CD4-positive, alpha-beta T cell treated with Interferon alpha-2 for 1 hour (primary cell): ENCODE data around the gene FOXJ1.
"Not testable (repeated sequence)": the region's sequence is repeated elsewhere in the genome, so short reads cannot be mapped to it uniquely, and the experiment has no call there.

ENCODE experiments used
- DNase-seq, 2 donors: peaks; one replicate each; pipeline ENCODE4 v3.0.0-alpha.2; 2020 to 2022

Gene FOXJ1, protein sequence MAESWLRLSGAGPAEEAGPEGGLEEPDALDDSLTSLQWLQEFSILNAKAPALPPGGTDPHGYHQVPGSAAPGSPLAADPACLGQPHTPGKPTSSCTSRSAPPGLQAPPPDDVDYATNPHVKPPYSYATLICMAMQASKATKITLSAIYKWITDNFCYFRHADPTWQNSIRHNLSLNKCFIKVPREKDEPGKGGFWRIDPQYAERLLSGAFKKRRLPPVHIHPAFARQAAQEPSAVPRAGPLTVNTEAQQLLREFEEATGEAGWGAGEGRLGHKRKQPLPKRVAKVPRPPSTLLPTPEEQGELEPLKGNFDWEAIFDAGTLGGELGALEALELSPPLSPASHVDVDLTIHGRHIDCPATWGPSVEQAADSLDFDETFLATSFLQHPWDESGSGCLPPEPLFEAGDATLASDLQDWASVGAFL

DNA sequence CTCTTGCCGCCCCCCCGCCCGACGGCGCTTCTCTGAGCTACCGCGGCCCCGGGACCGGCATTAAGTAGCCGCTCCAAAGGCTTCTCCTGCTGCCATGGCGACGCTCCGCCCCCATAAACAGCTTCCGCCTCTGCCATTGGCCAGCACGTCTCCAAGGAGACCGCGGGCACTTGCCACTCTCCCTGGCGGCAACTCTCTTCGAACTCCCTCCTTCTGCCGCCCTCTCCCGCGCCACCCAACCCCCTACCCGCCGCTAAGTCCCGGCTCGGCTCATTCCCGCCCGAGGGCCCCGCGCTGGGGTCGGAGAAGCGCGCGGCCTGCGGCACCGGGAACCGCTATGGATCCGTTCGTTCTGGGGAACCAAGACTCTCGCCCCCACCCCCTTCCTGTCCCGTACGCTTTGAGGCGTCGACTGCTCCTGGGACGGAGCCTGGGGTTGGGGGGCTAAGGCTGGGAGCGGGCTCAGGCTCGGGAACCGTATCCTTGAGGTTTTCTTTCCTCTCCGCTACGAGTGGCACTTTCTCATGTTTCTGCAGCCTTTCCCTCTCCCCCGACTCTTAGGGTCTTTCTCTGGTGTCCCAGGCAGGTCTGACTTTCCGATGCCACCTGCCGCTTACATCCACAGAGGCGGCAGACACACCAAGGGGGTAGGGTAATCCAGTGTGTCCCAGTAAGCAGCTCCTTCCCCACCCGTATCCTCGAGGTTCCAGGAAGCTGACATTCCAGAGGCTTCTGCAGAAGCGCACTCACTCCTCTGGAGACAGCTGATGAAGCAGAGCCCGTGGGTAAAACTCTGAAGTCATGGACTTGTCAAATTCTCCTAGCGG, at the start of gene FOXJ1:
TSS of gene FOXJ1 (minus strand) at position 34 of the 827 bp plus-strand sequence. CDS start 850 bp downstream, outside the sequence.
- DNase-seq: peak; percentile 95 to 96

DNA sequence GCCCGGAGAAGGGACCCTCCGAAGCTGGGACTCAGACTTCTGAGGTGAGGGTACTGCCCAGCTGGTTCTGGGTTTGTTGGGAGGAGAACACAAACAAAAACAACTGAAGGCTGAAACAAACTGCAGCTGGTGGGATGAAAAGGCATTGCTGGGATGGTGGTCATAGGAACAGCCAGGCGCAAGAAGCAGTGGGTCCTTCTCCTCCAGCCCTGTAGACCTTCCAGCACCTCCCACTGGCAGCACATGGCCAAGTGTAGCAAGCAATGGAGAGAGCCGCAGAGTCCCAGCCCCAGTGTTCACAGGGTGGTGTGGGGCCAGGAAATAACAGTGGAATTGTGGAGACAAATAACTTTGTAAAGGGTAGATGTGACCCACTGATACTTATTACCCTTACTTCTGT, 48.7 kb upstream of the FOXJ1 start:
- no peak for DNase-seq

DNA sequence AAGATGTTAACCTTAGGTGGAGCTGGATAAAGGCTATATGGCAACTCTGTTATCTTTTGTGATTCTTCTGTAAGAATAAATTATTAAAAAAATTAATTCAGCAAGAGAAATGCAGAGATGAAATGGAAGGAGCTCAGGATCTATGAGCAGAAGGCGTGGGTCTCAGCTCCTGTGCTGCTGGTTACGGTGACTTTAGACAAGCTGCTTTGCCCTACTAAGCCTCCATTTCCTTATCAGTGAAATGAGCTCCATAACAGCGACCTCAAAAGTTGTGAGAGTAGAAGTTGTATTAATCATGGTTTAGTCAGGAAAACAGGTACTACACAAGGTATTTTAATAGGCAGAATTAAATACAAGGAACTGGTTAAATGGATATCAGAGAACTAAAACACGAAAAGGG, 48.2 kb upstream of the FOXJ1 start:
- no peak for DNase-seq

DNA sequence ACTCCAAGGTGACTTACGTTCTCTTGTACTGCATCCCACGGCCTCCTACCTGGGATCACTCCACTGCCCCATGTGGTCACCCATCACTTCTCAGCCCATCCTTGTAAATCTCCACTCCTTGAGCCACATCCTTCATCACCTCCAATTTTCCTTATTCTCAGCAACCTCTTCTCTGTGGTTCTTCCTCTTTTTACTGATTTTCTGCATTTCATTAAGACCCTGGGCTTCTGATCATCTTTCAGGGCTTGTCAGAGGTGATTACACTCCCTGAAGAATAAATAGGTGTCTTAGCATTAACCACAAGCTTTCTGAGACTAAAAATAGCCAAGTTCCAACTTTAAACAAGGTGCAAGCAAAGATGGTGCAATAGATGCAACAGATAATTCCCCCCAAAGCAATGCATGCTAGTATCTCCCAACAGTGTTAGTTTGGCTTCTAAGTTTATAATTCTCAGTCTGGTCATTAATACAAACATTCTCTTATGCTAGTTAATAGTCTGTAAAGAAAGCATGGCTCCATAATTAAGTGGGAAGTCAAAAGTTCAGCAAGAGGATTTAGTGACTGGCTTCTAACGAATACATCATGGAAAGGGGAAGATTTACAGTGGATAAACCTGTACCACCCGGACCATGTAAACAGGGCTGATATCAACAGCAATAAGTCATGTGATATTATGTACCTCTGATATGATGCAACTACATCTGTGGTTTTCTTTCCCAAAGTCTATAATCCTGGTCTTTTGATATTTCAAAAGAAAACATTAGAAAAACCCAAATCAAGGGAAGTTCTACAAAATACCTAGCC, 47.4 kb upstream of the FOXJ1 start:
- no peak for DNase-seq

DNA sequence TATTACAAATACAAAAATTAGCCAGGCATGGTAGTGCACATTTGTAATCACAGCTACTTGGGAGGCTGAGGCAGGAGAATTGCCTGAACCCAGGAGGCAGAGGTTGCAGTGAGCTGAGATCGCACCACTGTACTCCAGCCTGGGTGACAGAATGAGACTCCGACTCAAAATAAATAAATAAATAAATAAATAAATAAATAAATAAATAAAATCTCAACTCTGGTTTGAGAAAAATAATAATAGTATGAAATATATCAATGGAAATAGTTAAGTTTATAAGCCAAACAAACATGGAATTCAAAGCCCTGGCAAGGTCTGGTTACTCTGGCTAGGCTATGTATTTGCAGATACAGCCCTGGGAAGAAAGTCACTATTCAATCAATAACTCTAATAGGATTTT, 45.7 kb upstream of the FOXJ1 start:
- not testable (repeated sequence) for DNase-seq

DNA sequence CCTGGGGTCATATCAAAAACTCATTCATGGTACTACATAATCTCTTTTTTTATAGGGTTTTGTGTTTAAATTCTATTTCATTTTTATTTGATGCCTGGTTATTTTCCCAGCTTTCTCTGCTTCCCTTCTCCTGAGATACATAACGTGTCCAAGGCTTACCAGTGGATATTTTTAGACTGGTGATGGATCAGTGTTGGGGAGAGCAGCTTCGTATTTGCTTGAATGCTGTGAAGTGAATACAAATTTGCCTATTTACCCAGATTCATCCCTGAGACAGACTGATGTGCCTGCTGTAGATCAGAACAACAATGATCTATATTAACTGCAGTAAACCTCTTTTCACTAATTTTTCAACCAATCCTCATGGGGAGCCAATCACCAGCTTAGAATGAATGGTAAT, 43.2 kb upstream of the FOXJ1 start:
- DNase-seq: no peak

DNA sequence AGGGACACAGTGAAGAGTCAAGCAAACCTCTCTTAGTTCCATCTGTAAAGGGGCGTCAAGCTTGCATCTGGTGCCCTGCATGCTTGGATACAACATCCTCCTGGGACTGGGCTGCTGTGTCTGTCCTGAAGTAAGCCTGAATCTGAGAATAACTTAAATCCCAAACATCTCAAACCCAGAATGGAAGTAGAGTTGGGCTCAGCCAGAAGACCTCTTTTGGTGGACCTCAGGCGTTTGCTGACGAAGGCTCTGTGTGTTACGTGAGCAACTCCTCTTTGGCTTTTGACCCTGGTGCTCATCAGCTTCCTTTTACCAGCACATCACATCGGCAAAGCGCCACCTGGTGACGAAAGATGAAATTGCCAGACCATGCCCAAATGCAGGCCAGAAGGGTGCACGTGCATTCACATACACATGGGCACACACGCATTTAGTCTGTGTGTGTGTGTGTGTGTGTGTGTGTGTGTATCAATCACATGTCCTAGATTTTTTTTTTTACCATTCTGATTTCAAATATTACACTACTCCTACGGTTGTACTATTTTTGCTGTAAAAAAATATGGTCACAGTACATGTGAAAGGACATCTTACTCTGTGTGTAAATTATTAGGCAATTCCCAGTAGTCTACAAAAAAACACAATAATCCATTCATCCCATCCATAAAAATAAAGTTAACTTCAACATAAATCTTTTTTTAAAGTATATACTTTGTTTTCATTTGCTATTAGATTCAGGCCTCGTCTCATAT, 41.1 kb upstream of the FOXJ1 start:
- peak; percentile 94 to 97 for DNase-seq

DNA sequence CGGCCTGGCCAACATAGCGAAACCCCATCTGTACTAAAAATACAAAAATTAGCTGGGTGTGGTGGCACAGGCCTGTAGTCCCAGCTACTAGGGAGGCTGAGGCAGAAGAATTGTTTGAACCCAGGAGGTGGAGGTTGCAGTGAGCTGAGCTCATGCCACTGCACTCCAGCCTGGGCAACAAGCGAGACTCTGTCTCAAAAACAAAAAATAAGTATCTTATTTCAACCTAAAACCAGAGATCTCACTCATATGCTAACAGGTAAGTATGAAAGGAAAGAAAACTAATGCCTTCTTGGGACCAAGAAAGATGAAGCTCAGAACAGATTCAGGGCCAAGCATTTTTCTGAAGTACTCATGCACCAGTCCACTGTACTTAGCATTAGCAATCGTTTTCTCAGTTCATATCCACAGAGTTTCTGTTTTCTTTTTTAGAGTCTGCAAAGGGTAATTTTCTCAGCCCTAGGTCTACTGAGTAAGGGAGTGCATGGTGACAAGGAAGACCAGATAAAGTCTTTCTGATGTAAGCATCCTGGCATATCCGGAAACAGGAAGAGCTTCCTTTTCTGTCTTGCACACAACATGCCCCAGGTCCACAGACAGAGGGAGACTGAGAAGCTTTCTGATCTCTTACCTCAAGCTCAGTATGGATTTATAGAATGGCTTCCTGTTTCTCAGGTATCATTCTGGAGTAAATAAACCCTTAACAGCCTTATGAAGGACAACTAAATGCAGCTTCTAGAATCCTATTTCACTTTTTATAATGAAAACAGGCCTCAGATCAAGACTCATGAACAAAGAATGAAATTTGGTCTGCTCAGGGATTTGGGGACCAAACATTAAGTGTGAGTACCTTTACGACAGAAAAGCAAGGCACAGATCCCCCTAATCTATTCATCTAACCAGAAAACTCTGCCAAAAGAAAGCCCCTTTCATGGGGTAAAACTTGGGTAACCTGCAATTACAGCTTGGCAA, 38.7 kb upstream of the FOXJ1 start:
- peak; percentile 28 to 75 for DNase-seq

DNA sequence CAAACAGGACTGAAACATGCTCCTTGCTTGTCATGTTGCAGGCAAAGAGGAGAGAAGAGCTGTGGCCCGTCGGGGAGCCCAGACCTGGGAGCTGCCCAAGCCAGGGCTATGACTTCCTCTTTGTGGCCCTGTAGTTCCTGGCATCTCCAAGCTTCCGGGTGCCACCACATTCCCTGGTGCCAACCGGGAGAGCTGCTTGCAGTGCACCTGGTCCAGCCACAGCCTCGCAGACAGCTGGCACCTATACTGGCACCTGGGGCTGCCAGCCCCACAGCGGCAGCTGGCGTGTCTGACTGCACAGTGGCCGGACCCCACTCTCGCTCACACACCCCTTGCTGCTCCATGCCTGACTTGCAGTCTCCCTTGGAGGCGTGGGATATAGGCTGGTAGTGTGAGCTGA, 37.1 kb upstream of the FOXJ1 start:
- DNase-seq: no peak

DNA sequence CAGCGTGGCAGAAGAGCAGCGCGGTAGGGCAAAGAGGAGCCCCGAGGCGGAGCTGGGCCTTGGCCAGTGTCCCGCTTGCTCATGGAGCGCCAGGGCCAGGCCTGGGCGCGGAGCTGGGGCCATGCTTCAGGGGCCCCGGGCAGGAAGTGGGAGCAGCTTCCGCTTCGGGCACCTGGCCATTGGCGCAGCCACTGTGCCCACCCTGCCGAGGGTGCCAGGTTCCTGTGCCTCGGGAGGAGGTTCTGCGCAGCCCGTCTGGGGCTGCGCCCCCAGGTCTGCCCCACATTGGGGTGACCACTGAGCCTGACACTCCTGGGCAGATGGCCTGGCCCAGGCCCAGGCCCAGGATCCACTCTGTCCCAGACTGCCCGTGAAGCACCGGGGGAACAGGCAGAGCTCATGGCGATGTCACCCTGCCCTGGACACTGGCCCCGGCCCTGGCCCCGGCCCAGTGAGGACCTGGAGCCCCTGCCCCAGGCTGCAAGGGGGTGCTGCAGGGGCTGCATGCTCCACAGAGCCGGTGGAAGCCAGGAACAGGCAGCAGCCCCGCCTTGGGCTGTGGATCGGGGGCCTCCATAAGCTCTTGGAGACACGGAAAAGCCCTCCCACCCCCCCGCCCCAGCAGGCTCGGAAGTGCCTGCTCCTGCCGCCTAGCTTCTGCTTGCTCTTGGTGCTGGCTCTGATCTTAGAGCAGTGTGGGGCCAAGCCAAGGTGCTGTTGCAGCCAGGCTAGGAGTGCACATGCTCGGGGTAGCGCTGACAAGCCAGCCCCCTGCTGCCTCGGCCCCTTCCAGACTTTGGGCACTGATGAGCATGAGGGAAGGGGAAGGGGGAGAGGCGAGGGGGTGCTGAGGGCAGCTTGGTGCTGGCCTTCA, 35.9 kb upstream of the FOXJ1 start:
- no peak for DNase-seq

DNA sequence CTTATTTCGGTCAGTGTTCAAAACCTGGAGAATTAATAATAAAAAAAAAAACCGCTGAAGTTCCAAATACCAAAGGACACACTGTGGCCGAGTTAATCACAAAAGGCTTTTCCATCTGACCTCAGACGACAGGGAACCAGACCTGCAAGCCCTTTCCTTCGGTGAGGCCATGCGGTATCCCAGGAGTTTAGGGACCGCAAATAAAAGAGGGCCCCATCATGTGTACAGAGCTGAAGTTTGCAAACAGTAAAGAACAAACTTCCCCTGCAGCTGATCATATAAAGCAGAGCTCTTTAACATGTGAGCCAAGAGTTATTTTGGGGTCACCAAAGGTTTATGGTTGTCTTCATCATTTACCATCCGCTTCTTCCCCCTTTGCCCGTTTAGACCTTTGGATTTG, 33.0 kb upstream of the FOXJ1 start:
- DNase-seq: no peak

DNA sequence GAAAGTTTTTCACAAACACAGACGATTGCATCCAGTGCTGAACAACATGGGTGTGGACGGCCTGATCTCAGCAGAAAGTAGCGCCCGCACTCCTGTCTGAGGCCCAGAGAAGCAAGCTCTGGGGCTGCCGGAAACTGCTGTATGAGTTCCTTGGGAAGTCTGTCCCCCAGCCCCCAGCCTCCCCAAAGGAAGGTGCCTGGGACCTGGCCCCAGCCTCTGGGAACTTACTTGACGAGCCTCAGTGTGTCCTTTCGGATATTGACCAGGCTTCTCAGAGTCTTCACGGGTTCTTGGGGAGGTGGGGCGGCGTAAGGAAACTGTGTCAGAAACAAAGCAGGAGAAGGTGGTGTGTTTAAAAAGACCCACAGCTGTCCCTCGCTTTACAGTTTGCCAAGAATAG, 32.4 kb upstream of the FOXJ1 start:
- DNase-seq: no peak

DNA sequence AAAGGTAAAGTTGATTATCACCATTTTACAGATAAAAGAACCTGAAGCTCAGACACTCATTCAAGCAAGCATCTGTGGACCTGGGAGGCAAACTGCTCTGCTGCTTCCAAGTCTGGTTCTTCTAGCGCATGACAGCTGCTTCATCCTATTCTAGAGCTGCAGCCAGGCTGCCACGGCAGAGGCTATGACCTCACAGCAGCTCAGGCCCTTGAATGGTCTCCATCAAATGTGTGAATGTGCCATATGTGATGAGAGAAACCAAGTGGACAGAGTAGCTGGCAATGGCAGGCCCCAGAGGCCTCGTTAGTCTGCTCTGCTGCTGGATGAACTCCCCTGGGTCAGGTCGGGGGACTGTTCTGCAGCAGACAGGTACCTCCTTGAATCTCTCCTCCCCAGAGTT, 30.7 kb upstream of the FOXJ1 start:
- no peak for DNase-seq

DNA sequence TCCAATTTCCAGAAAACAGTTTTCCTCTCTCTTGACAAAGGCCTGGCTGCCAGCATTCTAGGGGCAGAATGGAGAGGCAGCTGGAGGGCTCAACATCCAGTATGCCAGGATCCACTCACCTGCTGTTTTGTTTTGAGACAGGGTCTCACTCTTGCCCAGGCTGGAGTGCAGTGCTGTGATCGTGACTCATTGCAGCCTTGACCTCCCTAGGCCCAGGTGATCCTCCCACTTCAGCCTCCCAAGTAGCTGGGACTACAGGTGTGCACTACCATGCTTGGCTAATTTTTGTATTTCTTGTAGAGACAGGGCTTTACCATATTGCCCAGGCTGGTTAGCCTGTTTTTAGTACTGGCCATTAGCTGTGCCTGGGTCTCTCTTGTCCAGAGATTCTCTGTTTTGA, 29.1 kb upstream of the FOXJ1 start:
- DNase-seq: no peak

DNA sequence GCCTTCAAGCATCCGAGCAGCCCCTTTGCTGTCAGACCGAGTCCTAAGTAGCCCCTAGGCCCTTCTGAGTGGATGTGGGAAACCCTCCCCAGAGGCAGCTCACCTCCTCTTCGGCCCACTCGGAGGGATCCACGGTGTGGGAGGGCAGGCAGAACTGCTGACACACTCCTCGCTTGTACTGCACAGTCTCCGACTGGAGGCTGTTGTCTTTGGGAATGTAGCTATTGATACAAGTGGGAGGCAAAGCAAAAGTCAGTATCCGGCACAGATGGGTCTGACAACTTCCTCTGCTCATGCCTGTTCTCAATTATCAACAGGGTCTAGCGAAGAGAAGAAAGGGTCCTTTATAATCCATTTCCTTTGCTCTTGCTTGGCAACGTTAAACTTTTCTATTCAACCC, 25.9 kb upstream of the FOXJ1 start:
- DNase-seq: no peak

DNA sequence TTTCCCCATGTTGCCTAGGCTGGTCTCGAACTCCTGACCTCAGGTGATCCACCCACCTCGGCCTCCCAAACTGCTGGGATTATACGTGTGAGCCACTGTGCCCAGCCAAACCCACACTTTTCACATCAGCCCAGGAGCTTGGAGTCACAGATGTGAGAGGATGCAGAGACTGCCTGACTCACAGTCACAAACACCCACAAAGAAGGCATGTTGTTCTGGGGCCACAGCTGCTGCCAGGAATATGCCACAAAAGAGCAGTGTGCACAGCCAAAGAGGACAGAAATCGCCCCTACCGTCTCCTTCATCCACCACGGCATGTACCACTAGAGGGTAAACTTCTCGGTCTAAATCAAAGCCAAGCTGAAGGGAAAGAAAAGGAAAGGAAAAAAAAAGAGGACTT, 25.1 kb upstream of the FOXJ1 start:
- DNase-seq: no peak

DNA sequence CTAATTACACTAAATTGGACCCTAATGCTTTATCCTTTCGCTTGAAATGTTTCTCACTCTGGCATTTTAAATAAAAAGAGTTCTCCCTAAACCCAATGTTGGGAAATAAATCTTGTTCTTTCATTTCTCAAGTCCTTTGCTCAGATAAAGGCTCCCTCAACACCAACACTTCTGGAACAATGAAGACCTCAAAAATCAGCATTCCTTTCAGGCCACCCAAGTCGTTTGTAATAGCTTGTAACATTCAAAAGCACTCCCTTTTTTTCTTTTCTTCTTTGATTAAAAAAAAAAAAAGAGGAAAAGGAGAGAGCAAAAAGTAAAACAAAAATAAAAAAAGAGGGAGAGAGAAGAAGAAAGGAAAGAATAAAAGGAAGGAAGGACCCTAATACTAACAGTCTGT, 23.3 kb upstream of the FOXJ1 start:
- no peak for DNase-seq

DNA sequence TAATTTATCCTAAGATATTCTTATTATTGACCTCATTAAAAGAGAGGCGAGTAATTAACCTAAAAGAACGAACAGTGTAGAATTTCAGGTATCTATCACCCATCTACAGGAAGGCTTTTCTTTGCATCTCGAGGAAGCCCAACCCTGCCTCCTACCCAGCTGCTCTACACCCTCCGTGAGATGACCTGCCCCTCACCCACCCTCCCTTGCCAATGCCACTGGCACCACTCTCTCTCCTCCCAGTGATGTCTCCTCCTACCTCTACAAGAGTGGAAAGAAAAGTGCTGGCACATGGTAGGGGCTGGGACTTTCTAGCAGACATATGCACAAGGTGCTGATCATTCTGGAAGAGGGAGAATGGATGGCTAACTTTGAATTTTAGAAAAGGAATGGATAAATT, 22.9 kb upstream of the FOXJ1 start:
- DNase-seq: no peak

DNA sequence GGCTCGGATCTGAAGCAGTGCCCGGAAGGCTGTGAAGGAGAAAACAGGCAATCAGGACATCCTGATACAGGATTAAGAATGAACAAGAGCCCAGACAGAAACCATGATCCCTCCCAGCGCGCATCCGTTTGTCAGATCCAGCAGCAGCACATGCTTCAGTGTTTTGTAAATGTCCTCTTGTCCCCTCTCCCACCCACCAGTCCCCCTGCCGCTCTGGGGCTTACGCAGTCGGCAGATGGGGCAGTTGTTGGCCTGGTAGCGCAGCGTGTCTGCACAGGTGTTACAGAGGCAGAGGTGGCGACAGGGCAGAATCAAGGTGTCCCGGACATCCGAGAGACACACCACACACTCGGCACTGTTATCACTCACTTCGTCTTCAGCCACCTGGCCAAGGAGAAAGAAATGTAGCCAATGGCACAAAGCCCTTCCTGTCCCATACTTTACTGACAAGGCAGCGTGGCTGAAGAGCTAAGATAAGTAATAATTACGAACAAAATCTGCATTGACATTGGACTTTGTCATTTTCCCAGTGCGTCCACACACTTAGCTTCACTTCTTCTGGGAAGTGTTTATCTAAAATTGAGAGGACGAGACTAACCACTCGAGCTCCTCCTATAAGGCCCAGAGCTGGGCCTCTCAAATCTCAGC, 20.7 kb upstream of the FOXJ1 start:
- no peak for DNase-seq
